ENCODE measurements around the gene NEMP1.
A peak's percentile ranks its signal among the peaks of the same experiment; 100 is the strongest.

- TF ChIP-seq EP300 (IDR thresholded peaks at IDR 0.05; ENCODE audit: borderline replicate concordance): 0 out of 2 replicates have a peak, but pooled peaks have one; percentile 4
- peak; percentile 95 for TF ChIP-seq EGR1 (IDR thresholded peaks at IDR 0.05)
Observed at GRCh38 chr12:57087691-57088353, 9.2 kb upstream of the NEMP1 start.

Data from Ishikawa (cell line).